ENCODE results near the gene CHFR. TPM values are rescaled to one million over a fixed set of nuclear protein-coding genes. Genes with fewer than 3 reads are reported as not detected.
A peak's percentile ranks its signal among the peaks of the same experiment; 100 is the strongest.

Gene CHFR
- total and polyA plus RNA-seq, 9 of the 15 experiments (the other 6 are each of a cell fraction or from before 2014, with no cell fraction given): 0.61 to 33.9 (median 19.3) TPM

DNA sequence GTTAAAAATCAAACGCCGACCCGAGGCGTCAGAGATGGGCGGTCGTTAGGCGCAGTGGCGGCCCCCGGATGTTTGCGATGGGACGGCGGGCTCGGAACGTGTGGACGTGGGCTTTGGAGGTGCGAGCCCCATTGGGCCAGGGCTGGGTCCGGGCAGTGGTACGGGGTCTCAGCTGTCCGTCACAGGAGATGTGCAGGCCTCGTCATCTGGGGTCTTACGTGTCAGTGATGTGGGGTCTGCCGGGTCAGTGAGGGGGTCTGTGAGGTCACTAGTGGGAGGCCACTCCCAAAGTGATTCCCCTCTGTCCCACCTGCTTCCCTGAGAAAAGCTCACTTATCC lies 21.6 kb upstream of the CHFR start:
- no peak for FAIRE-seq
- Histone ChIP-seq H3K9me1 (ENCODE audit: control insufficient read depth, insufficient read depth, low read length) (no peaks in the 10 kb centered on the region), H2AFZ (ENCODE audit: low read depth, low read length) (peak overlapping the region; percentile 70; the same call in 1 of the 2 replicates), H3K9me3 (replicated peaks; ENCODE audit: control insufficient read depth, insufficient read depth, low read depth, low read length) (peaks cover 4% of the 10 kb centered on the region; the same call in 1 of the 2 replicates), H3K27ac (ENCODE audit: extremely low read depth, low read depth, low read length) (no peak overlapping the region), H3K27me3 (ENCODE audit: control insufficient read depth in 2 of 2, insufficient read depth in 2 of 2, low read length in 2 of 2) (no peaks in the 10 kb centered on the region), H3K4me3 (peak overlapping the region; percentile 35), H3K9ac (ENCODE audit: insufficient read depth in 1 of 2, low read depth in 2 of 2, low read length in 2 of 2) (no peak overlapping the region), H3K36me3 (ENCODE audit: control insufficient read depth, insufficient read depth, low read length) (no peaks in the 10 kb centered on the region), H3K4me1 (replicated peaks in 1 of 2; ENCODE audit: control insufficient read depth in 2 of 2, insufficient read depth in 2 of 2, low read length in 2 of 2) (peaks cover 0 to 16% of the 10 kb centered on the region in 2 experiments; a peak in 2 of 5 replicates), H4K20me1 (replicated peaks; ENCODE audit: control insufficient read depth, insufficient read depth, low read length) (no peaks in the 10 kb centered on the region), H3K4me2 (ENCODE audit: insufficient read depth, low read length) (peak overlapping the region; percentile 41; the same call in 1 of the 2 replicates), H3K79me2 (ENCODE audit: control insufficient read depth, insufficient read depth, low read length) (no peaks in the 10 kb centered on the region)
- 0 out of 3 replicates have a peak, but pooled peaks have one; percentile 13 for ATAC-seq
- DNase-seq (ENCODE audit: extremely low read depth in 1 of 4, low spot score in 3 of 4): no peak
- intact Hi-C loops (cut with micrococcal nuclease) (no loop called here), in situ Hi-C loops (cut with MboI) (no loop called here)
- ChIA-PET POLR2A (interaction anchor here (0.6 kb wide), 1 partner anchor 50 kb away, joined by 4 read pairs; no protein-coding TSS in a partner anchor), CTCF (ENCODE audit: low intra/inter-chr PET ratio) (no interaction called here)
- no TSS peak for BruUV-seq (replicated peaks)
- WGBS (ENCODE audit: insufficient coverage, low coverage, missing lambda C conversion rate): 23% methylated on average over 21 of the region's 22 CpGs
- TF ChIP-seq, protein P1, sequence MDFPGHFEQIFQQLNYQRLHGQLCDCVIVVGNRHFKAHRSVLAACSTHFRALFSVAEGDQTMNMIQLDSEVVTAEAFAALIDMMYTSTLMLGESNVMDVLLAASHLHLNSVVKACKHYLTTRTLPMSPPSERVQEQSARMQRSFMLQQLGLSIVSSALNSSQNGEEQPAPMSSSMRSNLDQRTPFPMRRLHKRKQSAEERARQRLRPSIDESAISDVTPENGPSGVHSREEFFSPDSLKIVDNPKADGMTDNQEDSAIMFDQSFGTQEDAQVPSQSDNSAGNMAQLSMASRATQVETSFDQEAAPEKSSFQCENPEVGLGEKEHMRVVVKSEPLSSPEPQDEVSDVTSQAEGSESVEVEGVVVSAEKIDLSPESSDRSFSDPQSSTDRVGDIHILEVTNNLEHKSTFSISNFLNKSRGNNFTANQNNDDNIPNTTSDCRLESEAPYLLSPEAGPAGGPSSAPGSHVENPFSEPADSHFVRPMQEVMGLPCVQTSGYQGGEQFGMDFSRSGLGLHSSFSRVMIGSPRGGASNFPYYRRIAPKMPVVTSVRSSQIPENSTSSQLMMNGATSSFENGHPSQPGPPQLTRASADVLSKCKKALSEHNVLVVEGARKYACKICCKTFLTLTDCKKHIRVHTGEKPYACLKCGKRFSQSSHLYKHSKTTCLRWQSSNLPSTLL (IDR thresholded peaks at IDR 0.05): no peak
- no peak for TF ChIP-seq GATAD2B (IDR thresholded peaks at IDR 0.05; ENCODE audit: borderline replicate concordance)
- TF ChIP-seq BCL6 (CRISPR knock-in tag; IDR thresholded peaks at IDR 0.05): no peak
- TF ChIP-seq, protein P2, sequence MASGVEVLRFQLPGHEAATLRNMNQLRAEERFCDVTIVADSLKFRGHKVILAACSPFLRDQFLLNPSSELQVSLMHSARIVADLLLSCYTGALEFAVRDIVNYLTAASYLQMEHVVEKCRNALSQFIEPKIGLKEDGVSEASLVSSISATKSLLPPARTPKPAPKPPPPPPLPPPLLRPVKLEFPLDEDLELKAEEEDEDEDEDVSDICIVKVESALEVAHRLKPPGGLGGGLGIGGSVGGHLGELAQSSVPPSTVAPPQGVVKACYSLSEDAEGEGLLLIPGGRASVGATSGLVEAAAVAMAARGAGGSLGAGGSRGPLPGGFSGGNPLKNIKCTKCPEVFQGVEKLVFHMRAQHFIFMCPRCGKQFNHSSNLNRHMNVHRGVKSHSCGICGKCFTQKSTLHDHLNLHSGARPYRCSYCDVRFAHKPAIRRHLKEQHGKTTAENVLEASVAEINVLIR (CRISPR knock-in tag; IDR thresholded peaks at IDR 0.05): no peak
- no peak for TF ChIP-seq ZNF23 (CRISPR knock-in tag; IDR thresholded peaks at IDR 0.05)
- no peak for TF ChIP-seq RBM14 (IDR thresholded peaks at IDR 0.05; ENCODE audit: borderline replicate concordance, insufficient read depth, low read depth, low read length)
- TF ChIP-seq, protein P3, sequence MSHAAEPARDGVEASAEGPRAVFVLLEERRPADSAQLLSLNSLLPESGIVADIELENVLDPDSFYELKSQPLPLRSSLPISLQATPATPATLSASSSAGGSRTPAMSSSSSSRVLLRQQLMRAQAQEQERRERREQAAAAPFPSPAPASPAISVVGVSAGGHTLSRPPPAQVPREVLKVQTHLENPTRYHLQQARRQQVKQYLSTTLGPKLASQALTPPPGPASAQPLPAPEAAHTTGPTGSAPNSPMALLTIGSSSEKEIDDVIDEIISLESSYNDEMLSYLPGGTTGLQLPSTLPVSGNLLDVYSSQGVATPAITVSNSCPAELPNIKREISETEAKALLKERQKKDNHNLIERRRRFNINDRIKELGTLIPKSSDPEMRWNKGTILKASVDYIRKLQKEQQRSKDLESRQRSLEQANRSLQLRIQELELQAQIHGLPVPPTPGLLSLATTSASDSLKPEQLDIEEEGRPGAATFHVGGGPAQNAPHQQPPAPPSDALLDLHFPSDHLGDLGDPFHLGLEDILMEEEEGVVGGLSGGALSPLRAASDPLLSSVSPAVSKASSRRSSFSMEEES (CRISPR knock-in tag; IDR thresholded peaks at IDR 0.05): no peak
- no peak for TF ChIP-seq XRCC4 (IDR thresholded peaks at IDR 0.05; ENCODE audit: extremely low read depth, insufficient read depth, insufficient read length)
- no peak for TF ChIP-seq DMBX1 (CRISPR knock-in tag; IDR thresholded peaks at IDR 0.05; ENCODE audit: borderline replicate concordance)
- TF ChIP-seq, protein P4, sequence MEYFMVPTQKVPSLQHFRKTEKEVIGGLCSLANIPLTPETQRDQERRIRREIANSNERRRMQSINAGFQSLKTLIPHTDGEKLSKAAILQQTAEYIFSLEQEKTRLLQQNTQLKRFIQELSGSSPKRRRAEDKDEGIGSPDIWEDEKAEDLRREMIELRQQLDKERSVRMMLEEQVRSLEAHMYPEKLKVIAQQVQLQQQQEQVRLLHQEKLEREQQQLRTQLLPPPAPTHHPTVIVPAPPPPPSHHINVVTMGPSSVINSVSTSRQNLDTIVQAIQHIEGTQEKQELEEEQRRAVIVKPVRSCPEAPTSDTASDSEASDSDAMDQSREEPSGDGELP (CRISPR knock-in tag; IDR thresholded peaks at IDR 0.05; ENCODE audit: borderline replicate concordance): no peak
- TF ChIP-seq, protein P5, sequence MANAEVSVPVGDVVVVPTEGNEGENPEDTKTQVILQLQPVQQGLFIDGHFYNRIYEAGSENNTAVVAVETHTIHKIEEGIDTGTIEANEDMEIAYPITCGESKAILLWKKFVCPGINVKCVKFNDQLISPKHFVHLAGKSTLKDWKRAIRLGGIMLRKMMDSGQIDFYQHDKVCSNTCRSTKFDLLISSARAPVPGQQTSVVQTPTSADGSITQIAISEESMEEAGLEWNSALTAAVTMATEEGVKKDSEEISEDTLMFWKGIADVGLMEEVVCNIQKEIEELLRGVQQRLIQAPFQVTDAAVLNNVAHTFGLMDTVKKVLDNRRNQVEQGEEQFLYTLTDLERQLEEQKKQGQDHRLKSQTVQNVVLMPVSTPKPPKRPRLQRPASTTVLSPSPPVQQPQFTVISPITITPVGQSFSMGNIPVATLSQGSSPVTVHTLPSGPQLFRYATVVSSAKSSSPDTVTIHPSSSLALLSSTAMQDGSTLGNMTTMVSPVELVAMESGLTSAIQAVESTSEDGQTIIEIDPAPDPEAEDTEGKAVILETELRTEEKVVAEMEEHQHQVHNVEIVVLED (CRISPR knock-in tag; IDR thresholded peaks at IDR 0.05): no peak
- TF ChIP-seq SAP30 (IDR thresholded peaks at IDR 0.05; ENCODE audit: borderline replicate concordance, insufficient read depth, low read depth, low read length, poor library complexity, severe bottlenecking): no peak
- TF ChIP-seq IRF2 (CRISPR knock-in tag; IDR thresholded peaks at IDR 0.05): no peak
- no peak for TF ChIP-seq MYNN (IDR thresholded peaks at IDR 0.05)
- TF ChIP-seq MYNN (CRISPR knock-in tag; IDR thresholded peaks at IDR 0.05): no peak
- TF ChIP-seq SMAD3 (CRISPR knock-in tag; conservative IDR thresholded peaks at IDR 0.05): no peak

Data from K562 (cell line).